Measurements from ENCODE around the gene NANOGP8. TPM values are rescaled to one million over a fixed set of nuclear protein-coding genes. Genes with fewer than 3 reads are reported as not detected.
A peak's percentile ranks its signal among the peaks of the same experiment; 100 is the strongest.

The NANOGP8 gene
- total and polyA plus RNA-seq, 8 donors = not detected

DNA sequence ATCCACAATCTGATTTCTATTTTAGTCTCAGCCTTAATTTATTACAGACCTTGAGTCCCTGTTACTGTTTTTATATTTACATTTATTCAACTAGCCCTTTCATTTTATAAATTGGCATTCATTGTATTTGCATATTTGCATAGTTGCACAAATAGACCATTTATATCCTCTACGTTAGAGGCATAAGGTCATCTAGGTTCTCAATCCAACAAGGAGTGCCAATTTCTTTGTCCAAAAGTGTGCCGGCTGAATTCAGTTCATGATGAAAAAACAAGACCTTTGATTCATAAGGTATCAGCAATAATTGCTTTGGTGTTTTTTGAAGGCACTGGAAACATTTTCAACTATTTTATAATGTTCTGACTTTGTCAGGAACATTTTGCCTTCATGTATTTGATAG, 33.9 kb upstream of the NANOGP8 start:
- DNase-seq = no peak
- Histone ChIP-seq H3K27me3 (no peaks in the 10 kb centered on the region), H3K9me3 (no peaks in the 10 kb centered on the region), H3K27ac (no peak overlapping the region), H3K4me1 (no peaks in the 10 kb centered on the region), H3K4me3 (no peak overlapping the region), H3K36me3 (no peaks in the 10 kb centered on the region)
- no peak for TF ChIP-seq EP300 (IDR thresholded peaks at IDR 0.05)
- no peak for TF ChIP-seq POLR2AphosphoS5 (IDR thresholded peaks at IDR 0.05)
- TF ChIP-seq POLR2A (IDR thresholded peaks at IDR 0.05) = no peak
- no peak for TF ChIP-seq CTCF (IDR thresholded peaks at IDR 0.05)
- WGBS, 5 donors = 24 to 40% (median 38%) methylated on average over 2 of the region's 2 CpGs
- intact Hi-C loops (cut with DNase I; ENCODE audit: low total_unique reads) = no loop called here

DNA sequence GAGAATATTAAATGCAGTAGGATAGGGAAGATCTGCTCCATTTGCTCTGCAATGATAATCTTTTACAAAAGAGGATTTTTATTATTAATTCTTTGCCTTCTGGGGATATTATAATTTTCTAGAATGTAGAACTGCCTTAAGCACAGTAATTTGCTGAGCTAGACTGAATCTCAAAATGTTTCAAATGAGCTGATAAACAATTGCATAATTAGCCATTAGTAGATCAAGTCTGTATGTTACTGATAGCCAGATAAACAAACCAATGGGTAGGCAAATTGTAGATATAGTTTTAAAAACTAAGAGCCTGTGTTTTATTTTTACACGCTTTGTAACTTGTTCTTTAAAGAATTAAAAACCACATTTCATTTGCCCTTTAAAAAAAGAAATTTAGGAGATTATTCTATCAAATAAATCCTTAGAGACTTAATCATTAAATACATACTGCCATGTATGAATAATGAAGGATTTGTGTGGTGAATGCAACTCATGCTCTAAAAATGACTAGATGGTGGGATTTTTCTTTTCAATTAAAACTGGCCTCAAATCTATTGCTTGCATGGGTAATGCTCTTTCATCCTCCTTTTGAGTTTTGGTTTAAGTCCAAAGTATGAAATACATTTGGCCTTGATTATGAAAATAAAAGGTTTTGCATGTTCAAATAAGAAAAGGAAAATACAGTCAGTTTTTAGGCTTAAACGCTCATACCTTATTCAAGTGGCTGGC, 32.6 kb upstream of the NANOGP8 start:
- Histone ChIP-seq H3K4me1 (no peaks in the 10 kb centered on the region), H3K27me3 (no peaks in the 10 kb centered on the region), H3K36me3 (no peaks in the 10 kb centered on the region), H3K4me3 (no peak overlapping the region), H3K27ac (no peak overlapping the region), H3K9me3 (no peaks in the 10 kb centered on the region)
- intact Hi-C loops (cut with DNase I; ENCODE audit: low total_unique reads) = no loop called here
- TF ChIP-seq POLR2AphosphoS5 (IDR thresholded peaks at IDR 0.05) (no peak), CTCF (IDR thresholded peaks at IDR 0.05) (no peak), POLR2A (IDR thresholded peaks at IDR 0.05) (no peak), EP300 (IDR thresholded peaks at IDR 0.05) (no peak)
- DNase-seq = no peak
- whole genome bisulfite sequencing, 5 donors = 46 to 60% (median 54%) methylated on average over 2 of the region's 2 CpGs

DNA sequence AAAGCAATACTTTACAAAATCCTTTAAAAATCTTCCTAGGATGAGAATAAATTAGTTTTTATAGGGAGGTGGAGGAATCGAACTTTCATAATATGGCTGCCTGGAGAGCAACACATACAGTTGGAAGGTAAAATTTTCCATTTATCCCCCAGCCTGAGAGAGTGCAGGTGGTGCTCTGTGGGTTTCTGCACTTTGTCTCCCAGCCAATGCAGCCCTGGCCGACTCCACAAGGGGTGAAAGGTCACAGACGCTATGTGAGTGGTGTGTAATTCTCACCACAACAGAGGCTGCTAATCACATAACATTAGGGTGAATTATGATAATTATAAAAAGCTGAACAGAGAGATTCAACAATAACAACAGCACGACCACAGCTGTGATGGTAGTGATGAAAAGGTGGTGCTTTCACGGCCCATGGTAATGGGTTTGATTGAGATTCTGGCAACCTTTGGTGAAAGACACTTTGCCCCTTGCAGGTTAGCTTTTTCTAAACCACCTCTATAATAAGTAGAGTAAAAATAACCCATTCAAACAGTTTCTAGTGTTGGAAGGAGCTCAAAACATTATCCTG, 30.1 kb upstream of the NANOGP8 start:
- Histone ChIP-seq H3K4me3 (no peak overlapping the region), H3K36me3 (no peaks in the 10 kb centered on the region), H3K27ac (no peak overlapping the region), H3K4me1 (no peaks in the 10 kb centered on the region), H3K27me3 (no peaks in the 10 kb centered on the region), H3K9me3 (no peaks in the 10 kb centered on the region)
- WGBS, 5 donors = 36 to 54% (median 47%) methylated on average over 5 of the region's 5 CpGs
- intact Hi-C loops (cut with DNase I; ENCODE audit: low total_unique reads) = no loop called here
- peak in 1 of 2 donors; percentile 11 for DNase-seq
- no peak for TF ChIP-seq POLR2A (IDR thresholded peaks at IDR 0.05)
- TF ChIP-seq CTCF (IDR thresholded peaks at IDR 0.05) = no peak
- TF ChIP-seq EP300 (IDR thresholded peaks at IDR 0.05) = no peak
- no peak for TF ChIP-seq POLR2AphosphoS5 (IDR thresholded peaks at IDR 0.05)

DNA sequence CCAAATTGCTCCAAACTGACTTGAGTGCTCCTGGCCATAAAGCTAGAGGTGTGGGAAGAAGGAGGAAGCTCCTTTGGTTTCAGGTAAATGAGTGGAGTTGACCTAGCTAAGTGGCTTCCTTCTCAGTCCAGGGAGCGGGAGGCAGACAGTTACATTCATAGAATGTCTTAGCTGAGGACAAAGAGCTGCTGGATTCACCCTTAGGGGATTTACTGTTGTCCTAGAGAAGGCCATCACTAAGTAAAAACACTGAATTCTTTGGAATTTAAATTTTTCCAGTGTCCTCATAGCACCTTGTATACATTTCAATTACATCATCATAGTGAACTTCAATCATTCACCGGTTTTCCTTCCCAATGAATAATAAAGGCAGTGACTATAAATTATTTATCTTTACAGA, 27.3 kb upstream of the NANOGP8 start:
- no peak for DNase-seq
- H3K27me3 ChIP-seq = no peaks in the 10 kb centered on the region
- 93 to 98% (median 97%) methylated on average over 2 of the region's 2 CpGs for WGBS, 5 donors

More for the DNA sequence above, 27.3 kb upstream of the NANOGP8 start:
- intact Hi-C loops (cut with DNase I; ENCODE audit: low total_unique reads) = no loop called here
- H3K4me1 ChIP-seq = no peaks in the 10 kb centered on the region
- no peak overlapping the region for H3K4me3 ChIP-seq
- TF ChIP-seq POLR2AphosphoS5 (IDR thresholded peaks at IDR 0.05) (no peak), POLR2A (IDR thresholded peaks at IDR 0.05) (no peak), EP300 (IDR thresholded peaks at IDR 0.05) (no peak), CTCF (IDR thresholded peaks at IDR 0.05) (no peak)
- H3K9me3 ChIP-seq = no peaks in the 10 kb centered on the region
- H3K27ac ChIP-seq = no peak overlapping the region
- H3K36me3 ChIP-seq = no peaks in the 10 kb centered on the region
